GM12873 (cell line): ENCODE results near the gene RNF186.

Source experiments
- TF ChIP-seq, protein P1 (sequence below): IDR thresholded peaks from 2 replicates; pipeline ENCODE4 v1.5.1; 2012; ENCODE audit warnings: low read depth, mild to moderate bottlenecking, moderate library complexity, low read length, control low read depth; ENCODE audit not compliant: insufficient read depth; ENCODE audit errors: missing control alignments

The RNF186 gene

DNA sequence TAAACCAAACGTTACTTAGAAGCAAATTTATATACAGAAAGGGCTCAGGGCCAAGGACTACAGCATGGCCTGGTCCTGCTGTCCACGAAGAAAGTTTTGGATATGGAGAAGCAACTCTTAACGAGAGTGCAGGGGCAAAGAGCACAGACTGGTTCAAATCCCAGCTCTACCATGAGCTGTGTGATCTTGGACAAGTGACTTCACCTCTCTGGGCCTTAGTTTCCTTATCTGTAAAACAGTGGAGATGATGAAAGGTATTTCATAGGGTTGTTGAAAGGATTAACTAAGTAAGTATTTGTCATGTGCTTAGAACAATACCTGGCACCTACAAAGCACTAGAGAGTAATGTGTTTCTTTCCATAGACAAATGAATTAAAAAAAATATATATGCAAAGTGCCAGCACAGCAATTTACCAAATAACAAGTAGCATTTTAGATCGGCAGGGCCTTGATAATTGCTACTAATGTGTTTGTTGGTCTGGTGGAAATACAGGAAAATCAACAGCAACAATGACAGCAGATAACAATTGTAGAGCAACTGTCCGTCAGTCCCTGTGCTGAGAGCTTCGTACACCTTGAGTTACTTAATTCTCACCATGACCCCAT lies 40.8 kb downstream of the RNF186 start:
- TF ChIP-seq, protein P1, sequence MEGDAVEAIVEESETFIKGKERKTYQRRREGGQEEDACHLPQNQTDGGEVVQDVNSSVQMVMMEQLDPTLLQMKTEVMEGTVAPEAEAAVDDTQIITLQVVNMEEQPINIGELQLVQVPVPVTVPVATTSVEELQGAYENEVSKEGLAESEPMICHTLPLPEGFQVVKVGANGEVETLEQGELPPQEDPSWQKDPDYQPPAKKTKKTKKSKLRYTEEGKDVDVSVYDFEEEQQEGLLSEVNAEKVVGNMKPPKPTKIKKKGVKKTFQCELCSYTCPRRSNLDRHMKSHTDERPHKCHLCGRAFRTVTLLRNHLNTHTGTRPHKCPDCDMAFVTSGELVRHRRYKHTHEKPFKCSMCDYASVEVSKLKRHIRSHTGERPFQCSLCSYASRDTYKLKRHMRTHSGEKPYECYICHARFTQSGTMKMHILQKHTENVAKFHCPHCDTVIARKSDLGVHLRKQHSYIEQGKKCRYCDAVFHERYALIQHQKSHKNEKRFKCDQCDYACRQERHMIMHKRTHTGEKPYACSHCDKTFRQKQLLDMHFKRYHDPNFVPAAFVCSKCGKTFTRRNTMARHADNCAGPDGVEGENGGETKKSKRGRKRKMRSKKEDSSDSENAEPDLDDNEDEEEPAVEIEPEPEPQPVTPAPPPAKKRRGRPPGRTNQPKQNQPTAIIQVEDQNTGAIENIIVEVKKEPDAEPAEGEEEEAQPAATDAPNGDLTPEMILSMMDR: no peak

- TF ChIP-seq, protein P1: no peak
These were observed 41.6 kb downstream of the RNF186 start for GRCh38 chr1:19773485-19773884.

DNA sequence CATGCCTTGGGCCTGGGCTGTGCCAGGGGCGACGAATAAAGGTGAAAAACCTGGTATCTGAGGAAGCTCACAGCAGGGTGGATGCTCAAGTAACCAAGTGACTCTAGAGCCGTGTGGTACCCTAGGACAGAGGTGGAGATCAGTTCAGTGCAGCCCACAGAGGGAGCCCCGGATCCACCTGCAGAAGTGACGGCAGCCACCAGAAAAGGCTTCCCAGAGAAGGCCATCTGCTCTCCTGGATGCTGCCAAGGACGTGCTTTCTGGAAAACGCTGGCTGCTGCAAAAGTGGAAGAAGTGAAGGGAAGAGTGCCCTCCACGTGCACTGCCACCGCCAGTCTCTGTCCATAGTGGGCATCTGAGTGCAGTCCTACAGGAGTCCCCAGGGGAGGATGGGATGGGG lies 43.0 kb downstream of the RNF186 start:
- TF ChIP-seq, protein P1: no peak

GRCh38 chr1:19771350-19771749 lies 43.7 kb downstream of the RNF186 start:
- TF ChIP-seq, protein P1: no peak

DNA sequence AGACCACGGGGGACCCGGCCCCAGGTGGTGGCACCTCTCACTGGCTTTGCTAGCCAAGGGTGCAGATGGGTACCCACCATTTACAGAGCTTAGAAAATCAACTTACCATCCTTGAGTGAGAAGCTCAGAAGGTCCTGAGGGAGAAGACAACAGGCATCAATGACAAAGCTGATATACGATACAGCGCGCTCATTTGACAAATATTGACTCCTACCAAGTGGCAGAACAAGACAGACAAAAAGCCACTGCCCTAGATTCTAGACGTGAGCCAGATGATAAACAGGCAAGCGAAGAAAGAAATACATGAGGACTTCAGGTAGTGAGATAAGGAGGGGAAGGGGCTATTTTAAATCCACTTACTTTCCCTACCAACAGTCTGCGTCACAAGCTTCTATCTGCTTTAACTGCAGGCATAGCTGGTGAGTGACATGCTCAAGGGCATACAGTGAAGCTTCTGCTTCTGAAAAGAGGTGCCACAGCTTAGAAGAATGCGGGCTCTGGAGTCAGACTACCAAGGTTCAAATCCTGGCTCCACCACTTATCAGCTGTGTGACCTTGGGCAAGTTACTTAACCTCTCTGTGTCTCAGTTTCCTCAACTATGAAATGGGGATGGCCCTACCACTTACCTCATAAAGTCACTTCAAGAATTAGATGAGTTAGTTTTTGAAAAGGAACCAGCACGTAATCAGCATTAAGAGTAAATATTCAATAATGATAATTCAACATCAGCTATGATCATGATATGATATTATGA lies 44.5 kb downstream of the RNF186 start:
- TF ChIP-seq, protein P1: no peak

DNA sequence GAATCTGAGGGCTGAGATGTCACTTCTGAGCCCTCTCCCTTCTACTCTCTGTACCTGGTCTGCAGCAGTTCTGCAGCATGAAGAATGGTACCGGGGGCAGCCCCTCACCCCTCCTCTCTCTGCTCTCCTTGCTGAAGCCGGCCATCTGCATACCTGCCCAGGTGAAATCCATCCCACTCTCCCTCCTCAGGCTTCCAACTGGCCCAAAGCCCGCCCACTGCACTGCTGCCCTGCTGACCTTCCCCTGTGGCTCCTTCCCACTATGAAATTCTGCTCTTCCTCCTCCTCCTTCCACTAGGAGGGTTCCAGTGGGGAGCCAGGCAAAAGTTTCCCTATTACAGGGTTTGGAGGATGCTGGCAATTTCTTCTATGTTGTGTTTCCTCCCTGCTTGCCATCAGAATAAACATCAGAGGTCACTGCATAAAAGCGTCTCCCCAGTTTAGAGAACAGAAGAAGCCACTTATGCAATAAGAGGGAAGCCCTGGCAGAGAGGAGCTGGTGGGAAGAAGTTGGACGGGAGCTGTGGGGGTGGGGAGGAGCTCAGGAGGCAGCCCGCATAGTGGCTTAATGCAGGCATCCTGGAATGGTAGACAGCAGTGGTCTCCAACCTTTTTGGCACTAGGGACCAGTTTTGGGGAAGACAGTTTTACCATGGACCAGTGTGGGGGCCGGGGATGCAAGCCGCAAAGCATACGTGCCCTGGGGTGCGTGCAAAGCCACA lies 45.7 kb downstream of the RNF186 start:
- TF ChIP-seq, protein P1: no peak
